GM12891 (cell line): ENCODE measurements around the gene TRIAP1.

Experiments used
- DNase-seq: peaks from one replicate; pipeline ENCODE4 v3.0.0; 2011; ENCODE audit warnings: low spot score; ENCODE audit not compliant: insufficient read length
- FAIRE-seq: peaks from 2 replicates; lab custom pipeline; 2011; peaks lifted over from hg19 to GRCh38; lab: Jason Lieb, UNC
- PAX5 ChIP-seq: IDR thresholded peaks from 2 replicates; pipeline ENCODE4 v1.6.1; 2011; ENCODE audit warnings: low read length, moderate library complexity, mild to moderate bottlenecking; ENCODE audit not compliant: insufficient read depth, severe bottlenecking
- POLR2A ChIP-seq: IDR thresholded peaks from 2 replicates; pipeline ENCODE4 v1.6.1; 2011; ENCODE audit warnings: low read depth, low read length, control low read depth
- POLR2AphosphoS5 ChIP-seq: IDR thresholded peaks from 2 replicates; pipeline ENCODE4 v1.6.1; 2011; ENCODE audit warnings: low read depth, low read length, control low read depth
- POU2F2 ChIP-seq: IDR thresholded peaks from 2 replicates; pipeline ENCODE4 v1.6.1; 2011; ENCODE audit warnings: low read depth, mild to moderate bottlenecking, control low read depth, low read length, moderate library complexity
- SPI1 ChIP-seq: IDR thresholded peaks from 2 replicates; pipeline ENCODE4 v1.6.1; 2011; ENCODE audit warnings: low read depth, low read length, control low read depth
- TAF1 ChIP-seq: IDR thresholded peaks from 2 replicates; pipeline ENCODE4 v1.6.1; 2011; ENCODE audit warnings: low read depth, low read length, control low read depth

Gene TRIAP1

DNA sequence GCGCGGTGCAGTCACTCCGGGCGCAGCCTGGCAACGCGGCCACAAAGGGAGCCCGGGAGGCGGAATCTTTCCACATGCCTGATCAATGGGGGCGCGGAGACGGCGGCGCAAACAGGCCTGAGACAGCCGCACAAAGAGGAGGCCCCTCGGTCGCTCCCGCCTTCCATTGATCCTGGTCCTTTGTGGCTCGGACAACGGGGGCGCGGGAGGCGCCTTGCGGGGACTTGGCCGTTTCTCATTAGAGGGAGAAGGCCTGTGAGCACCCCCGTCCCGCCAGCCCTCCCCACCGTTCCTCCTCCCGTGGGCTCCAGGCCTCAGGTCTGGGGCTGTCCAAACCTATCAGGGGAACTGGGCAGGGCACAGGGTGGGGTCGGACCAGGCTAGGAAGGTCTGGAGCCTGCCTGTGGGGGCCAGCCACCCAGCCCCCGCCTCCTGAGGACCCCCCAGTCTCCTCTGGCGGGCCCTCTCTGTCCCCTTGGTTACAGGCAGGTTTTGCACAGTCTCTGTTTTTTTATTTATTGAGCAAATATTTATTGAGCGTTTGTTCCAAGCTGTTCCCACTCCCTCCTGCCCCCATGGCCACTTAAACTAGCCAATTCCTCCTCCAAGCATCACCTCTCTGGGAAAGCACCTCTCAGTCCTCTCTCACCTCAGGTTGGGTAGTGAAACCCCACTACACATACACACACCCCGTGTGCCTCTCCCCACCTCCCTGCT, 48.2 kb downstream of the TRIAP1 start:
- FAIRE-seq = no peak
- DNase-seq = no peak

DNA sequence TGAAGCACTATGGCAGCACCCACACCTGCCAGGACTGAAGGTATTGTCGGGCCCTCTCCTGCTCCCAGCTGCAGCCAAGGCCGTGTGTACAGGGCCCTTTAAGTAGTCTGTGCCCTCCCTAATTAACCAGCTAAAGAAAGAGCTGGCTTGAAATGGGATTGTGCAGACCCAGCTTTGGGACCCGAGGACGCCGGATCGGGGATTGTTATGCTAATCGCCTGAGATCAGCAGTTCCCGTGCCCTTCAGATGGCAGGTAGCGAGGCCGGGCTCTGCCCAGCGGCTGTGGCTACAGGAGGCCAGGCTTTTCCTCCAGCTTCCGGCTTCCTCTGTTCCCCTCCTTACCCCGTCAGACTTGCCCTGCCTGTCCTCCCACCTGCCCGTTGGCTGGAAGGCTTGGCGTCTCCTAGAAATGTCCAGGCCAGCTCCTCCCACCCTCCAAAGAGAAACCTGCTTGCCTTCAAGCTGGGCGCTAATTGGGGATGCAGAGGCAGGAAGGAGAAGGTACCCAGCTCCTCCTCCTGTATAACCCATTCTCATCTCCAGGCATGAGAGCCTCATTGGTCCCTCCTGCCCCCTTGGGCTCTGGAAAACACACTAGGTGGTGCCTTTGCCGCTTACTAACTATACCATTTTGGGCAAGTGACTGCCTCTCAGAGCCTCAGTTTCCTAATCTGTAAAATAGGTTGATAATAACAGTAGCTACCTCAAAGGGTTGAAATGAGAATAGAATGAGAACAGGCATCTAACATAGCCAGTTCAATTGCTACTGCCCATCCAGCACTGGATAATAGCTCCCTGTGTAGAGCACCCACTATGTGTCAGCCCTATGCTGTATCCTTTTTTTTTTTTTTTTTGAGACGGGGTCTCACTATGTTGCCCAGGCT, 51.5 kb downstream of the TRIAP1 start:
- TF ChIP-seq POLR2A (no peak), TAF1 (no peak), POU2F2 (no peak), SPI1 (no peak), POLR2AphosphoS5 (no peak), PAX5 (no peak)
- DNase-seq (no peak), FAIRE-seq (no peak)

More for the DNA sequence above, 48.2 kb downstream of the TRIAP1 start:
- TF ChIP-seq POLR2AphosphoS5 (no peak), POLR2A (no peak), SPI1 (no peak), TAF1 (no peak), POU2F2 (no peak), PAX5 (no peak)
